A673 (cell line): ENCODE data around the gene NEGR1. TPM values are rescaled to one million over a fixed set of nuclear protein-coding genes. Genes with fewer than 3 reads are reported as not detected.

Source experiments
- BruUV-seq: library from RNA; stranded (reverse); fragments of 400-500 nt; replicated peaks from 2 replicates; lab custom pipeline; 2021; lab: Mats Ljungman, UMichigan
- CTCF ChIA-PET: fragments of 300-600 bp; sonication (Branson Sonifier 250); formaldehyde crosslinking; loops from one replicate; lab custom pipeline; 2022; ENCODE audit warnings: antibody characterized with exemption; lab: Charles Lee
- POLR2A ChIA-PET: fragments of 300-600 bp; sonication (Branson Sonifier 250); formaldehyde crosslinking; loops from one replicate; lab custom pipeline; 2022; ENCODE audit warnings: antibody characterized with exemption; ENCODE audit not compliant: low non-redundant PET; lab: Charles Lee
- DNase-seq: peaks from one replicate; pipeline ENCODE4 v3.0.0-alpha.2; 2015; ENCODE audit warnings: low spot score
- H3K27ac ChIP-seq: fragments of 200-600 bp; sonication (generic); 2 replicates; pipeline ENCODE4 v1.5.1; 2016; ENCODE audit warnings: mixed run types, low read depth, mild to moderate bottlenecking, mixed read lengths, antibody characterized with exemption, low read length; ENCODE audit not compliant: poor library complexity, severe bottlenecking
- H3K27me3 ChIP-seq: fragments of 200-600 bp; sonication (generic); replicated peaks from 2 replicates; pipeline ENCODE4 v1.6.1; 2017; ENCODE audit warnings: mixed run types, low read depth, mild to moderate bottlenecking, mixed read lengths, antibody characterized with exemption, low read length; ENCODE audit not compliant: insufficient read depth, poor library complexity
- H3K36me3 ChIP-seq: fragments of 200-600 bp; sonication (generic); 2 replicates; pipeline ENCODE4 v1.6.1; 2016; ENCODE audit warnings: mixed run types, mild to moderate bottlenecking, mixed read lengths, antibody characterized with exemption, low read length; ENCODE audit not compliant: insufficient read depth, poor library complexity, severe bottlenecking
- H3K4me1 ChIP-seq: fragments of 200-600 bp; sonication (generic); 2 replicates; pipeline ENCODE4 v1.6.1; 2017; ENCODE audit warnings: mixed run types, mild to moderate bottlenecking, mixed read lengths, antibody characterized with exemption, low read length; ENCODE audit not compliant: insufficient read depth, poor library complexity, severe bottlenecking
- H3K4me3 ChIP-seq: fragments of 200-600 bp; sonication (generic); 2 replicates; pipeline ENCODE4 v1.5.1; 2016; ENCODE audit warnings: low read depth, mixed run types, mild to moderate bottlenecking, mixed read lengths, low read length; ENCODE audit not compliant: poor library complexity, severe bottlenecking
- H3K9me3 ChIP-seq: fragments of 200-600 bp; sonication (generic); 2 replicates; pipeline ENCODE4 v1.6.1; 2016; ENCODE audit warnings: mixed run types, low read depth, mild to moderate bottlenecking, mixed read lengths, antibody characterized with exemption, low read length; ENCODE audit not compliant: poor library complexity, severe bottlenecking
- CTCF ChIP-seq: fragments of 300-800, 200-600 bp; sonication (generic); conservative IDR thresholded peaks from 2 replicates; pipeline ENCODE4 v1.5.1; 2017; ENCODE audit warnings: low read depth, mild to moderate bottlenecking, antibody characterized with exemption, low read length, moderate library complexity, mixed read lengths
- EZH2 ChIP-seq: fragments of 200-600 bp; sonication (generic); IDR thresholded peaks from 2 replicates; pipeline ENCODE4 v1.6.1; 2017; ENCODE audit warnings: borderline replicate concordance, low read depth, mild to moderate bottlenecking, mixed read lengths, antibody characterized with exemption, low read length; ENCODE audit not compliant: poor library complexity, severe bottlenecking
- intact Hi-C: fragments of 100-400 bp; cut with micrococcal nuclease; formaldehyde crosslinking; loops from one replicate; pipeline ENCODE4 v1.10.0; 2022; ENCODE audit not compliant: unreplicated experiment
- total RNA-seq: library from RNA; stranded (reverse); gene quantifications from 2 replicates; pipeline ENCODE4 v1.2.3, GENCODE V29; 2021

The NEGR1 gene
- total RNA-seq, 1 experiment from 2014 or later: 7.6 TPM

GRCh38 chr1:71557138-71557537, 725.2 kb downstream of the NEGR1 start:
- Histone ChIP-seq H3K4me3 (no peak overlapping the region), H3K36me3 (no peaks in the 10 kb centered on the region), H3K27me3 (no peaks in the 10 kb centered on the region), H3K27ac (no peak overlapping the region), H3K9me3 (no peaks in the 10 kb centered on the region), H3K4me1 (peaks cover 16% of the 10 kb centered on the region)
- CTCF ChIA-PET: no interaction called here
- DNase-seq: no peak
- BruUV-seq: no TSS peak
- intact Hi-C loops: no loop called here
- no peak for TF ChIP-seq EZH2
- no peak for TF ChIP-seq CTCF
- POLR2A ChIA-PET: no interaction called here

- no peaks in the 10 kb centered on the region for H3K9me3 ChIP-seq
- TF ChIP-seq EZH2 (no peak), CTCF (no peak)
- POLR2A ChIA-PET: no interaction called here
- no peak for DNase-seq
- H3K4me1 ChIP-seq: peaks cover 7% of the 10 kb centered on the region
- intact Hi-C loops: no loop called here
- no peaks in the 10 kb centered on the region for H3K36me3 ChIP-seq
- no peak overlapping the region for H3K4me3 ChIP-seq
- no TSS peak for BruUV-seq
- CTCF ChIA-PET: no interaction called here
- H3K27ac ChIP-seq: no peak overlapping the region
- H3K27me3 ChIP-seq: no peaks in the 10 kb centered on the region
Measured at GRCh38 chr1:71548398-71548890, 733.9 kb downstream of the NEGR1 start.

GRCh38 chr1:71542155-71542554, 740.2 kb downstream of the NEGR1 start:
- H3K27me3 ChIP-seq: no peaks in the 10 kb centered on the region
- no peak overlapping the region for H3K4me3 ChIP-seq
- no peaks in the 10 kb centered on the region for H3K36me3 ChIP-seq
- no TSS peak for BruUV-seq
- ChIA-PET CTCF (no interaction called here), POLR2A (no interaction called here)
- intact Hi-C loops: no loop called here
- no peak for DNase-seq
- TF ChIP-seq CTCF (no peak), EZH2 (no peak)
- H3K27ac ChIP-seq: no peak overlapping the region
- no peaks in the 10 kb centered on the region for H3K4me1 ChIP-seq
- no peaks in the 10 kb centered on the region for H3K9me3 ChIP-seq
